Liver (tissue), 9 donors: ENCODE data around the gene TPX2. TPM values are rescaled to one million over a fixed set of nuclear protein-coding genes. Genes with fewer than 3 reads are reported as not detected.

ENCODE experiments used
- DNase-seq: peaks from one replicate; pipeline ENCODE4 v3.0.0-alpha.2; 2017; ENCODE audit warnings: low spot score
- H3K27ac ChIP-seq, 2 donors: one replicate each; pipeline ENCODE4 v1.7.0; 2013; ENCODE audit warnings: inconsistent platforms in 2 of 2, low read length in 2 of 2, control low read depth in 1 of 2, low read depth in 1 of 2, mild to moderate bottlenecking in 1 of 2
- H3K27me3 ChIP-seq, 4 donors: one replicate each; pipeline versions ENCODE4 v1.6.1 to v1.7.0; 2013; ENCODE audit warnings: low read length in 3 of 4, inconsistent platforms in 1 of 4, mild to moderate bottlenecking in 1 of 4, moderate library complexity in 1 of 4; ENCODE audit not compliant: control insufficient read depth in 4 of 4, insufficient read depth in 4 of 4
- H3K36me3 ChIP-seq, 4 donors: one replicate each; pipeline versions ENCODE4 v1.6.1 to v1.7.0; 2013; ENCODE audit warnings: low read length in 3 of 4, mild to moderate bottlenecking in 3 of 4, low read depth in 1 of 4, moderate library complexity in 1 of 4; ENCODE audit not compliant: control insufficient read depth in 4 of 4, insufficient read depth in 3 of 4
- H3K4me1 ChIP-seq, 4 donors: one replicate each; pipeline versions ENCODE4 v1.6.1 to v1.7.0; 2013; ENCODE audit warnings: low read length in 3 of 4, mild to moderate bottlenecking in 3 of 4, moderate library complexity in 1 of 4; ENCODE audit not compliant: control insufficient read depth in 4 of 4, insufficient read depth in 4 of 4
- H3K4me3 ChIP-seq, 3 donors: one replicate each; pipeline versions ENCODE4 v1.6.1 to v1.7.0; 2013; ENCODE audit warnings: low read length in 3 of 3, control low read depth in 1 of 3, low read depth in 1 of 3, mild to moderate bottlenecking in 1 of 3
- H3K9ac ChIP-seq, 2 donors: one replicate each; pipeline ENCODE4 v1.7.0; 2013; ENCODE audit warnings: low read length in 2 of 2, mild to moderate bottlenecking in 2 of 2, moderate library complexity in 2 of 2, control low read depth in 1 of 2, low read depth in 1 of 2
- H3K9me3 ChIP-seq, 4 donors: one replicate each; pipeline versions ENCODE4 v1.6.1 to v1.7.0; 2013; ENCODE audit warnings: low read length in 3 of 4; ENCODE audit not compliant: control insufficient read depth in 4 of 4
- ATF3 ChIP-seq: IDR thresholded peaks from 2 replicates; pipeline ENCODE4 v1.6.1; 2016; ENCODE audit warnings: antibody characterized with exemption
- CTCF ChIP-seq: fragments of 150-350 bp; IDR thresholded peaks from 2 replicates; pipeline ENCODE4 v1.5.1; 2017; ENCODE audit warnings: improper control_type of control experiment, low read depth, low read length; ENCODE audit not compliant: missing input control
- EGR1 ChIP-seq, 2 donors: IDR thresholded peaks; 2 replicates each; pipeline ENCODE4 v1.6.1; 2016 to 2018; ENCODE audit warnings: antibody characterized with exemption in 2 of 2, low read depth in 2 of 2
- FOXA2 ChIP-seq: IDR thresholded peaks from 2 replicates; pipeline ENCODE4 v1.6.1; 2016; ENCODE audit warnings: antibody characterized with exemption
- GABPA ChIP-seq, 2 donors: IDR thresholded peaks in 1 of 2; conservative IDR thresholded peaks in 1 of 2; 2 replicates each; pipeline ENCODE4 v1.6.1; 2016; ENCODE audit warnings: antibody characterized with exemption in 2 of 2, mild to moderate bottlenecking in 1 of 2, moderate library complexity in 1 of 2
- JUND ChIP-seq, 2 donors: IDR thresholded peaks; 2 replicates each; pipeline ENCODE4 v1.6.1; 2016; ENCODE audit warnings: antibody characterized with exemption in 2 of 2
- MAX ChIP-seq: IDR thresholded peaks from 2 replicates; pipeline ENCODE4 v1.6.1; 2016; ENCODE audit warnings: antibody characterized with exemption
- NR2F2 ChIP-seq: IDR thresholded peaks from 2 replicates; pipeline ENCODE4 v1.6.1; 2016; ENCODE audit warnings: antibody characterized with exemption
- RAD21 ChIP-seq, 2 donors: IDR thresholded peaks; 2 replicates each; pipeline ENCODE4 v1.6.1; 2016; ENCODE audit warnings: antibody characterized with exemption in 2 of 2, mild to moderate bottlenecking in 2 of 2
- RXRA ChIP-seq, 2 donors: IDR thresholded peaks; 2 replicates each; pipeline ENCODE4 v1.6.1; 2017 to 2018; ENCODE audit warnings: antibody characterized with exemption in 2 of 2, mild to moderate bottlenecking in 1 of 2
- SP1 ChIP-seq: IDR thresholded peaks from 2 replicates; pipeline ENCODE4 v1.6.1; 2018; ENCODE audit warnings: antibody characterized with exemption, mild to moderate bottlenecking
- TAF1 ChIP-seq: conservative IDR thresholded peaks from 2 replicates; pipeline ENCODE4 v1.6.1; 2016; ENCODE audit warnings: antibody characterized with exemption, mild to moderate bottlenecking
- YY1 ChIP-seq: IDR thresholded peaks from 2 replicates; pipeline ENCODE4 v1.6.1; 2016; ENCODE audit warnings: antibody characterized with exemption, mild to moderate bottlenecking
- ZBTB33 ChIP-seq: IDR thresholded peaks from 2 replicates; pipeline ENCODE4 v1.6.1; 2016; ENCODE audit warnings: antibody characterized with exemption
- WGBS: extraction: QIAGEN DNeasy Blood & Tissue Kit; methylation state at CpG from one replicate; pipeline ENCODE4 v1.1.7; 2013; 5-methylcytosine and 5-hydroxymethylcytosine counted together
- polyA plus RNA-seq, 2 donors: library from polyadenylated mRNA; stranded (reverse) in 1 of 2; unstranded in 1 of 2; fragments of 200-250 nt in 1 of 2; fragments of >200 nt in 1 of 2; fragmentation: Nextera tagmentation in 1 of 2; extraction: Ambion mirVana in 1 of 2; gene quantifications; one replicate each; pipeline versions ENCODE4 v1.2.1 to v1.2.3, GENCODE V29; 2013 to 2015
- total RNA-seq, 2 donors: library from RNA; depleted of rRNA; stranded (reverse); fragments of >200 nt; gene quantifications; one replicate each; pipeline ENCODE4 v1.2.3, GENCODE V29; 2014
- donor health status: healthy.
- donor health status: healthy.
- donor health status: healthy.
- donor health status: healthy.
- donor health status: healthy.

The TPX2 gene
- total and polyA plus RNA-seq, 4 donors: 1.1 to 40.8 (median 2.4) TPM

GRCh38 chr20:31713312-31714273 lies 25.5 kb upstream of the TPX2 start:
- Histone ChIP-seq H3K4me3 (no peak overlapping the region), H3K9ac (no peak overlapping the region)

GRCh38 chr20:31715766-31716165 lies 23.3 kb upstream of the TPX2 start:
- TF ChIP-seq GABPA (IDR thresholded peaks at IDR 0.05 in 1 of 2, conservative IDR thresholded peaks at IDR 0.05 in 1 of 2): no peak
- no peak for TF ChIP-seq CTCF
- H3K27ac ChIP-seq: peak overlapping the region in 1 of 2 donors; percentile 22
- H3K36me3 ChIP-seq: peaks cover 0 to 5% (median 1%) of the 10 kb centered on the region in 4 donors
- no peaks in the 10 kb centered on the region for H3K27me3 ChIP-seq
- WGBS: 57% methylated on average over 3 of the region's 3 CpGs
- no peak overlapping the region for H3K9ac ChIP-seq
- no peak for DNase-seq
- no peak overlapping the region for H3K4me3 ChIP-seq
- H3K9me3 ChIP-seq: no peaks in the 10 kb centered on the region
- peaks cover 14 to 72% (median 61%) of the 10 kb centered on the region in 4 donors for H3K4me1 ChIP-seq

More at GRCh38 chr20:31713312-31714273, 25.5 kb upstream of the TPX2 start:
- no peak for DNase-seq
- Histone ChIP-seq H3K27me3 (no peaks in the 10 kb centered on the region), H3K36me3 (peaks cover 0 to 3% (median 1%) of the 10 kb centered on the region in 4 donors), H3K9me3 (no peaks in the 10 kb centered on the region), H3K4me1 (peaks cover 21 to 66% (median 54%) of the 10 kb centered on the region in 4 donors), H3K27ac (peak overlapping the region; percentile 77 to 79)
- WGBS: 56% methylated on average over 9 of the region's 9 CpGs
- TF ChIP-seq RXRA (IDR thresholded peaks at IDR 0.05) (peak; percentile 31 to 33), SP1 (peak; percentile 36), GABPA (IDR thresholded peaks at IDR 0.05 in 1 of 2, conservative IDR thresholded peaks at IDR 0.05 in 1 of 2) (peak in 1 of 2 donors; percentile 31), CTCF (no peak), MAX (peak; percentile 50), RAD21 (IDR thresholded peaks at IDR 0.05) (peak; percentile 4 to 15), ATF3 (no peak), NR2F2 (peak; percentile 60), FOXA2 (no peak), ZBTB33 (no peak), YY1 (no peak), TAF1 (no peak), JUND (IDR thresholded peaks at IDR 0.05) (peak in 1 of 2 donors; percentile 50), EGR1 (IDR thresholded peaks at IDR 0.05; ENCODE audit: low read depth in 2 of 2) (peak; percentile 19 to 21)
